Mucosa of stomach (tissue), 1 donor: Measurements from ENCODE around the gene BNIP1.

Source experiments
- H3K27me3 ChIP-seq: one replicate; pipeline ENCODE4 v1.7.0; 2013; ENCODE audit warnings: mild to moderate bottlenecking, low read length; ENCODE audit not compliant: control insufficient read depth, insufficient read depth
- H3K36me3 ChIP-seq: one replicate; pipeline ENCODE4 v1.7.0; 2013; ENCODE audit warnings: low read length; ENCODE audit not compliant: control insufficient read depth, insufficient read depth
- H3K4me1 ChIP-seq: one replicate; pipeline ENCODE4 v1.7.0; 2013; ENCODE audit warnings: mild to moderate bottlenecking, low read length; ENCODE audit not compliant: control insufficient read depth, insufficient read depth
- H3K4me3 ChIP-seq: one replicate; pipeline ENCODE4 v1.7.0; 2013; ENCODE audit warnings: low read length
- H3K9ac ChIP-seq: one replicate; pipeline ENCODE4 v1.7.0; 2013; ENCODE audit warnings: mild to moderate bottlenecking, low read length, moderate library complexity
- H3K9me3 ChIP-seq: one replicate; pipeline ENCODE4 v1.7.0; 2013; ENCODE audit warnings: mild to moderate bottlenecking, low read length, moderate library complexity; ENCODE audit not compliant: control insufficient read depth
- donor health status: Pancreatic carcinoma.

The BNIP1 gene

DNA sequence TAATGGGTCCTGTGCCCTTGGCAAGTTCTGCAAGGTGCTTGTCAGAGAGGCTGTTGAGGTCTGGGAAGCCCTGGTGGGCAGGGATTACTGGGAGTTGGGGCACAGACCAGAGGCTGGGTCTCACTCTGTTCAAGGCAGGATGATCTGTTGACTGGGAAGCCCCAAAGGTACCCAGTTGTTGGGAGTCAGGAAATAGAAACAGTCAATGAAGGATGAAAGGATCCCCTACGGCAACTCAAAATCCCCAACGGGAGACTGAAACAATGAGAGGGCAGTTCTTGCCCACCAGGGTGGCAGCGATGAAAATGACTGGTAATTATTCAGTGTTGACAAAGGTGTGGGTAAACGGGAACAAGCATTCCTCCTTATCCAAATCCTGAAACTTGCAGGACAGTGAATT, 31.2 kb downstream of the BNIP1 start:
- Histone ChIP-seq H3K9me3 (no peaks in the 10 kb centered on the region), H3K9ac (no peak overlapping the region), H3K4me1 (no peaks in the 10 kb centered on the region), H3K4me3 (no peak overlapping the region), H3K27me3 (no peaks in the 10 kb centered on the region), H3K36me3 (no peaks in the 10 kb centered on the region)

DNA sequence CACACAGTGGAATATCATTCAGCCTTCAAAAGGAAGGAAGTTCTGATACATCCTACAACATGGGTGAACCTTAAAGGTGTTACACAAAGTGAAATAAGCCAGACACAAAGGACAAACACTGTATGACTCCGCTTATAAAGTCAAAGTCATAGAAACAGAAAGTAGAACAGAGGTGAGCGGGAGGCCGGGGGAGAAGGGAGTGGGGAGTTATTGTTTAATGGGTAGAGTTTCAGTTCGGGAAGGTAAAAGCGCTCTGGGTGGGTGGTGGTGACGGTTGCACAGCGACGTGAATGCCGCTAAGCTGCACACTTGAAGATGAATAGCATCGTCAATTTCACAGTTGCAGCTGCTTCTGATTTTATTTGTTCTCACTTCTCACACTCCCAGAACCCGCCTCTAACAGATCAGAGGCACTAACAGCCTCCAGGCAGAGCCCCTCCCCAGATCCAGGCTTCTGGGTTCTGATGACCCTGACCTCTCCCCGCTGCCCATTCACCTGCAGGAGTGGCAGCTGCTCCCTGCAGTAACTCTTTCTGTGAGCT, 34.1 kb downstream of the BNIP1 start:
- H3K4me3 ChIP-seq = no peak overlapping the region
- no peaks in the 10 kb centered on the region for H3K36me3 ChIP-seq
- no peaks in the 10 kb centered on the region for H3K27me3 ChIP-seq
- no peak overlapping the region for H3K9ac ChIP-seq
- no peaks in the 10 kb centered on the region for H3K4me1 ChIP-seq
- H3K9me3 ChIP-seq = no peaks in the 10 kb centered on the region

DNA sequence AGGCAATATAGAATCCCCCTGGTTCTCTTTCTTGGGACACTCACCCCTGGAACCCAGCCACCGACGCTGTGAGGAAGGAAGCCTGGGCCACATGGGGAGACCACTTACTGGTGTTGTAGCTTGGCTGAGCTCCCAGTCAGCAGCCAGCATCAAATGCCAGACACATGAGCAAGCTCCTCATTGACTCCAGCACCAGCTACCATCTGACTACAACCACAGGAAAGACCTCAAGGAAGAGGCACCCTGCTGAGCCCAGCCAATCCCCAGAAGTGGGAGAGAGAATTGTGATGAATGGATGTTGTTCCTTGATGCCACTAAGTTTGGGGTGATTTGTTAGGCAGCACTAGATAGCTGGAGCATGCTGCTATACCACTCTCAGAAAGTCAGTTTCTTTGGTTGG, 36.0 kb downstream of the BNIP1 start:
- Histone ChIP-seq H3K36me3 (no peaks in the 10 kb centered on the region), H3K4me1 (no peaks in the 10 kb centered on the region), H3K9me3 (no peaks in the 10 kb centered on the region), H3K27me3 (no peaks in the 10 kb centered on the region), H3K4me3 (no peak overlapping the region), H3K9ac (no peak overlapping the region)

DNA sequence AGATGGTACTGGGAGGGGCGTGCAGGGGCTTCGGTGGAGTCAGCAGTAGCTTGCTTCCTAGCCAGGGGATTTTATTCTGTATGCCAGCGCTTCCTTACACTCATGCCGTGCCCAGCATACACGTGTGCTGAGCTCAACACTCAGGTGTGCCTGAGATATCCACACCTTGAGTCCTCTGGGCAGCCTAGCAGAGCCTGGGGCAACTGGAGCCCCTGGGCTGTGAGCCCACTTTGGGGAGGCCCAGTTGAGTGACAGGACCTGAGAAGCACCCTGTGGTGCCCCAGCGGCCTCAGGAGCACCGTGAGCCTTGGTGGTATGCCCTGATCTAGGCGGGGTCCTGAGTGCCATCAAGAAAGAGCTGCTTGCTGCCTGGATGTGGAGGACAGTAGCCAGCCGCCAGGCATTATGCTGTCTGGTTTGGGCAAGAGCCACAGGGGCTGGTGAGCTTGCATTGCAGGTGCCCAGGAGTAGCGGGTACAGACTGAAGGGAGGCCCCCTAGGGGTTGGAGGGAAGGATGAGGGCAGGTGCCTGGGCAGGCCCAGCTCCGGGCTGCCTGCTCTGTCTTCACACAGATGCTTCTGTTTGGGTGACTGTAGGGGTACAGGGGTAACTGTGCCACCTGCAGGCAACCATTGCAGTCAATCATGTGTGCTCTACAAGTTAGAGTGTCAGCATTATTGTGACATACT, 42.9 kb downstream of the BNIP1 start:
- no peaks in the 10 kb centered on the region for H3K36me3 ChIP-seq
- no peak overlapping the region for H3K9ac ChIP-seq
- H3K27me3 ChIP-seq = no peaks in the 10 kb centered on the region
- H3K4me3 ChIP-seq = no peak overlapping the region
- H3K4me1 ChIP-seq = no peaks in the 10 kb centered on the region
- no peaks in the 10 kb centered on the region for H3K9me3 ChIP-seq

DNA sequence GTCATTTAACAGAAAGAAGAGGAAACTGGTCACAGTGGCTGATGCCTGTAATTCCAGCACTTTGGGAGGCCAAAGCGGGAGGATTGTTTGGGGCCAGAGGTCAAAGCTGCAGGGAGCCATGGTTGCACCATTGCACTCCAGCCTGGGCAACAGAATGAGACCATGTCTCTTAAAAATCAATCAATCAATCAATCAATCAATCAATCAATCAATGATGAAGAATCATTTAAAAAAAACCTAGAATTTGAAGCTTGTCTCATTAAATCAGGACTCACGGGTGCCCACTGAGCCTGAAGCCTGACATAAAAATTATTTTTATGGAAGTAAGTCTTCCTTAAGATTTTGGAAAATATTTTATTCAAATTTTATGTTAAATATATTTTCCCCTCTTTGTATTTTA, 43.9 kb downstream of the BNIP1 start:
- no peaks in the 10 kb centered on the region for H3K4me1 ChIP-seq
- no peaks in the 10 kb centered on the region for H3K9me3 ChIP-seq
- H3K4me3 ChIP-seq = no peak overlapping the region
- no peaks in the 10 kb centered on the region for H3K27me3 ChIP-seq
- no peaks in the 10 kb centered on the region for H3K36me3 ChIP-seq
- H3K9ac ChIP-seq = no peak overlapping the region

DNA sequence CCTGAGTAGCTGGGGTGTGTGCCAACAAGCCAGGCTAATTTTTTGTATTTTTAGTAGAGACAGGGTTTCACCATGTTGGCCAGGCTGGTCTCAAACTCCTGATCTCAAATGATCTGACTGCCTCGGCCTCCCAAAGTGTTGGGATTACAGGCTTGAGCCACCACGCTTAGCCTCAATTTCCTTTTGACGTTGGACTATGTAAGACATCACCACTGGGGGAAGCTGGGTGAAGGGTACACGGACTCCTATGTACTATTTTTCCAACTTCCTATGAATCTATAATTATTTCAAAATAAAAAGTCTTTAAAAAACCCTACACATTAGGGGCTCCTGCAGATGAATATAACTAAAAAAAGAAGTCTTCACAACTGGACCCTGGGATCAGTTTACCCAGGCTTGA, 46.7 kb downstream of the BNIP1 start:
- no peaks in the 10 kb centered on the region for H3K9me3 ChIP-seq
- no peaks in the 10 kb centered on the region for H3K36me3 ChIP-seq
- H3K9ac ChIP-seq = no peak overlapping the region
- H3K27me3 ChIP-seq = no peaks in the 10 kb centered on the region
- H3K4me1 ChIP-seq = no peaks in the 10 kb centered on the region
- no peak overlapping the region for H3K4me3 ChIP-seq

DNA sequence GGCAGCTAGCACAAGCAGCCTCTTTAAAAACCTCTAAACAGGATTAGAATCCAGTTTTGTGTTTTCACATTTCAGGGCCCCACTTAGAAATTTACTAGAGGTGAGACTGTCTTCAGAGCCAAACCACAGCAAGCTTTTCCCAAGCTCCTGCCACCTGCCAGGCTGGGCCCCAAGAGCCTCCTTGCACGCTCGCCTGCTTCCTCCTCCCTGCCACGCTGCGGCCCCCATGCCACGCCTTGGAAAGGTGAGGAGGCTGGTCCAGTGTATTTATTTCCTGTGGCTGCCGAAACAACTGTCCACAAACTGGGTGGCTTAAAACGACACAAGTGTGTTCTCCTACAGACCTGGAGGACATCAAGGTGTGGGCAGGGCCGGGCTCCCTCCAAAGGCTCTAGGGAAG, 47.2 kb downstream of the BNIP1 start:
- Histone ChIP-seq H3K27me3 (no peaks in the 10 kb centered on the region), H3K9me3 (no peaks in the 10 kb centered on the region), H3K9ac (no peak overlapping the region), H3K4me1 (no peaks in the 10 kb centered on the region), H3K36me3 (no peaks in the 10 kb centered on the region), H3K4me3 (no peak overlapping the region)

DNA sequence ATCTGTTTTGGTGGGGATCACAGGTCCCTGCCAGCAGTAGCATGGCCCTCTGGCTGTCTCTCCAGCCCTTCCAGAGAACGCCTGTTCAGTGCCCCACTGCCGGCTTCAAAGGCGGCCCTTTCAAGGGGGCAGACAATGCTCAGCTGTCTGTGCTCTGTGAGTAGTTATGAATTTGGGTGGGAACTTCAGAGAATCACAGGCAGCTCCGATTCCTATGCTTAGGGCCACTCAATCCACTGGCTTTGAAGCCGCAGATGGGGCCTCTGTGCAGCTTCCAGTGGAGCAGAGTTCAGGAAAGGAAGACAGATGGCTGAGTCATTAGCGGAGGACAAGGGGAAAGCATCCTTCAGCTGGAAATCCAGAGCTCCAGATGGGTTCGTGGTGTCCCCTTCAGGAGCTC, 48.2 kb downstream of the BNIP1 start:
- no peaks in the 10 kb centered on the region for H3K27me3 ChIP-seq
- no peaks in the 10 kb centered on the region for H3K36me3 ChIP-seq
- H3K4me1 ChIP-seq = no peaks in the 10 kb centered on the region
- no peak overlapping the region for H3K4me3 ChIP-seq
- H3K9me3 ChIP-seq = no peaks in the 10 kb centered on the region
- H3K9ac ChIP-seq = no peak overlapping the region

DNA sequence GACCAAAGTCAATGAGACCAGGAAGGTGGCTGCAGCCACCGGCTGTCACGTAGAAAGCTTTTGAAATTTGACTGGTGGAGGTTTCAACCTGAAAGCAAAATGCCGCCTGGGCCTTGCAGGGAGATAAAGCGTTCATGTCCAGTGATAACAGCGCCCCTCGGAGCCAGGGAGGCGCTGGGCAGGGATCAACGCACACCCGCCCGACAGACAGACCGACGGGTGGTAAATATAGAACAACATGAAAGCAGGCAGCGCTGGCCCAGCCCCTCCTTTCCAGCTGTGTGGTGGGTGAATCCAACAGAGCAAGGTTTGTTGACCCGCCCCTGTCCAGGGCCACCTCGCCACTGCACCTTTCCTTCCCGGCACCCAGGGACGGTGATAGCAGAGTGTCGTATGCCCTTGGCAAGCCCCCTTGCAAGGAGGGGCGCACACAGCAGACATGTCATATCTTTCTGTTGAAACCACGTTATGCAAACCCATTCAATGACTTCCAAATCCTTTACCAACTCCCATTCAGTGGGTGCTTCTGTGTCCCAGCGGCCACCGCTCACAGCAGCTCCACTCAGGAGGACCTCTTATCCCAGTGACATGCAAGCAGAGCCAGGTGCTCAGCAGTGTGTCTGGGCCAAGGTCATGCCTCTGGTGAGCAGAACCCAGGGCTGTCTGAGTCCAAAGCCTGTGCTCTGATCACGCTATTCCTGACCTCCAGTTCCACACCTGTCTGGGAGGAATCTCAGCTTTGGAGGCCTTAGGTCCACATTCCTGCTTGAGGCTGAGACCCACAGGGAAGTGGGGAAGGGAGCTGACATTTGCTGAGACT, 52.0 kb downstream of the BNIP1 start:
- no peaks in the 10 kb centered on the region for H3K36me3 ChIP-seq
- peaks cover 4% of the 10 kb centered on the region for H3K9me3 ChIP-seq
- no peak overlapping the region for H3K9ac ChIP-seq
- no peak overlapping the region for H3K4me3 ChIP-seq
- H3K4me1 ChIP-seq = no peaks in the 10 kb centered on the region
- peaks cover 7% of the 10 kb centered on the region for H3K27me3 ChIP-seq

DNA sequence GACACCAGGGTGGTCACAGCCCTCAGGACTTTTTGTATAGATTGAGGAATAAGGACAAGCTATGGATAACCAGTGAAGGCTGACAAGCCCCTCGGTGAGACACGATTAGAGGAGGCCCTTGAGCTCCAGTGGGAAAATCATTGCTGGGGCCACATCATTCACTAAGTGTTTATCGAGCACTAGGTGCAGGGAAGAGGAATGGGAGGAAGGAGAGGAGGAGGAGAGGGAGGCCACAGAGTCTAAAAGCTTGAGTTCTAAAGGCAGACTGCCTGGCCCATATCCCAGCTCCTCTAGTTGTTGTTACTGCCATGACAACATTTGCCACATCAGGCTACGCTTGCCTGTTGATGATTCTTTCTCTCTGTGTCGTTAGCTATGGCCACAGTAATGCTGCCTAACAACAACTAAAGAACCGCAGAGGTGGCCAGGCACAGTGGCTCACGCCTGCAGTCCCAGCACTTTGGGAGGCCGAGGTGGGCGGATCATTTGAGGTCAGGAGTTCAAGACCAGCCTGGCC, 53.1 kb downstream of the BNIP1 start:
- no peaks in the 10 kb centered on the region for H3K36me3 ChIP-seq
- H3K9ac ChIP-seq = no peak overlapping the region
- H3K27me3 ChIP-seq = peaks cover 8% of the 10 kb centered on the region
- H3K4me1 ChIP-seq = peaks cover 2% of the 10 kb centered on the region
- H3K4me3 ChIP-seq = no peak overlapping the region
- H3K9me3 ChIP-seq = peaks cover 4% of the 10 kb centered on the region

DNA sequence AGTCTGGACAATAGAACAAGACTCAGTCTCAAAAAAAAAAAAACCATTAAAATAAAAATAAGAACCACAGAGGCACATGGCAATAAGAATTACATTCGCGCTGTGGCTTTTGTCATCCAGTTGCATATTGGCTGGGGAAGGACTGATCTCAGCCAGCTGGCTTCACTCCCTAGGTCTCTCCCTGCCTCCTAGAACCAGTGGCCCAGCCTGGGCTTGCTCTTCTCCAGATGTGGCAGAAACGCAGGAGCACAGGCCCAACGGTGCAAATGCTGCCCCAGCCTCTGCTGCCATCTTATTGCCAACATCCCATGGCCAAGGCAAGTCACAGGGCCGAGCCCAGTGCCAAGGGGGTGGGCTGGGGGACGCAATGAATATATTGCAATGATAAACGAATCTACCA, 53.7 kb downstream of the BNIP1 start:
- H3K27me3 ChIP-seq = peaks cover 14% of the 10 kb centered on the region
- H3K36me3 ChIP-seq = no peaks in the 10 kb centered on the region
- H3K4me3 ChIP-seq = no peak overlapping the region
- H3K4me1 ChIP-seq = peaks cover 5% of the 10 kb centered on the region
- H3K9ac ChIP-seq = no peak overlapping the region
- peaks cover 4% of the 10 kb centered on the region for H3K9me3 ChIP-seq

DNA sequence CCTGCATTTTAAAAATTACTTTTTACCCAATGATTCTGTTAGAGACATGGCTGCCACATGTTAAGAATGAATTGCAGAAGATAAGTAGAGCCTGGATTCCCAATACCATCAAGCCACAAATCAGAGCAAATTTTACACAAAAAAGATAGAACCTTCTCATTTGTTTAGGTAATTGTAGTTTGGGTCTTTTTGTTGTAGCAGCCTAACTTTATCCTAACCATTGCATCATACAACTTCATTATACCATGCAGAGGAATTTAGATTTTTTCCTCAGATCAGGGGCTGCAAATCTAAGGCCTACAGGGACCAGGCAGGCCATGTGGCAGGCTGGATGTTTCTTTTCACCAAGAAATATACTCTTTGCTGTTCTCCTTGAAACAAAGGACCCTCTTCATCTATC, 56.0 kb downstream of the BNIP1 start:
- no peaks in the 10 kb centered on the region for H3K36me3 ChIP-seq
- H3K4me1 ChIP-seq = peaks cover 5% of the 10 kb centered on the region
- peaks cover 4% of the 10 kb centered on the region for H3K9me3 ChIP-seq
- no peak overlapping the region for H3K4me3 ChIP-seq
- H3K9ac ChIP-seq = no peak overlapping the region
- peaks cover 16% of the 10 kb centered on the region for H3K27me3 ChIP-seq
